HepG2 (cell line): ENCODE results near the gene NR2F1. TPM values are rescaled to one million over a fixed set of nuclear protein-coding genes. Genes with fewer than 3 reads are reported as not detected.
A peak's percentile ranks its signal among the peaks of the same experiment; 100 is the strongest.

ENCODE experiments used
- ATF3 ChIP-seq: sonication (generic); formaldehyde crosslinking; IDR thresholded peaks from 2 replicates; pipeline ENCODE4 v1.4.0; 2020; ENCODE audit warnings: missing genetic modification reagents
- ATF4 ChIP-seq, 2 experiments: fragments of 450-650 bp in 1 of 2; sonication (generic) in 1 of 2; formaldehyde crosslinking; IDR thresholded peaks; 2 replicates each; pipeline versions ENCODE4 v1.5.0 to v1.8.0; 2020 to 2022; ENCODE audit warnings: mild to moderate bottlenecking in 1 of 2, missing genetic modification reagents in 1 of 2
- CEBPB ChIP-seq: IDR thresholded peaks from 2 replicates; pipeline ENCODE4 v1.6.1; 2011; ENCODE audit warnings: low read depth, low read length, improper control_type of control experiment, borderline replicate concordance
- FLYWCH1 ChIP-seq: sonication (generic); formaldehyde crosslinking; IDR thresholded peaks from 2 replicates; pipeline ENCODE4 v1.8.1; 2023; ENCODE audit warnings: mild to moderate bottlenecking, missing genetic modification reagents
- HOXA5 ChIP-seq: sonication (generic); formaldehyde crosslinking; IDR thresholded peaks from 2 replicates; pipeline ENCODE4 v1.4.0; 2020; ENCODE audit warnings: missing genetic modification reagents
- MXD1 ChIP-seq: sonication (generic); formaldehyde crosslinking; IDR thresholded peaks from 2 replicates; pipeline ENCODE4 v1.4.0; 2020; ENCODE audit warnings: mild to moderate bottlenecking, missing genetic modification reagents
- NR2C2 ChIP-seq: sonication (generic); formaldehyde crosslinking; IDR thresholded peaks from 2 replicates; pipeline ENCODE4 v1.4.0; 2020; ENCODE audit warnings: missing genetic modification reagents, mild to moderate bottlenecking, moderate library complexity, borderline replicate concordance
- NR3C1 ChIP-seq: sonication (generic); formaldehyde crosslinking; IDR thresholded peaks from 2 replicates; pipeline ENCODE4 v1.4.0; 2020; ENCODE audit warnings: missing genetic modification reagents
- RAD51 ChIP-seq: fragments of 450-650 bp; IDR thresholded peaks from 2 replicates; pipeline ENCODE4 v1.6.1; 2016; ENCODE audit warnings: borderline replicate concordance
- RBM39 ChIP-seq: fragments of 200-400 bp; formaldehyde crosslinking; IDR thresholded peaks from one replicate; pipeline ENCODE4 v1.6.1; 2018; ENCODE audit warnings: antibody characterized with exemption, mild to moderate bottlenecking, low read depth, low read length; ENCODE audit not compliant: poor library complexity, severe bottlenecking
- RNF2 ChIP-seq: fragments of 450-650 bp; conservative IDR thresholded peaks from 2 replicates; pipeline ENCODE4 v1.6.1; 2016; ENCODE audit warnings: low read depth
- ZBTB10 ChIP-seq: sonication (generic); formaldehyde crosslinking; IDR thresholded peaks from 2 replicates; pipeline ENCODE4 v1.4.0; 2020; ENCODE audit warnings: missing genetic modification reagents, borderline replicate concordance
- ZNF12 ChIP-seq: sonication (generic); formaldehyde crosslinking; IDR thresholded peaks from 2 replicates; pipeline ENCODE4 v1.5.0; 2020; ENCODE audit warnings: missing genetic modification reagents
- ZNF18 ChIP-seq: sonication (generic); formaldehyde crosslinking; IDR thresholded peaks from 2 replicates; pipeline ENCODE4 v1.8.0; 2022; ENCODE audit warnings: mild to moderate bottlenecking, missing genetic modification reagents; ENCODE audit not compliant: insufficient replicate concordance
- ZNF230 ChIP-seq: sonication (generic); formaldehyde crosslinking; IDR thresholded peaks from 2 replicates; pipeline ENCODE4 v1.4.0; 2020; ENCODE audit warnings: mild to moderate bottlenecking, missing genetic modification reagents
- ZNF3 ChIP-seq: IDR thresholded peaks from 2 replicates; pipeline ENCODE4 v1.7.0; 2017; ENCODE audit warnings: inconsistent platforms
- ZNF333 ChIP-seq: sonication (generic); formaldehyde crosslinking; IDR thresholded peaks from 2 replicates; pipeline ENCODE4 v1.4.0; 2020; ENCODE audit warnings: mild to moderate bottlenecking, missing genetic modification reagents, borderline replicate concordance
- ZNF746 ChIP-seq: sonication (generic); formaldehyde crosslinking; IDR thresholded peaks from 2 replicates; pipeline ENCODE4 v1.8.0; 2022; ENCODE audit warnings: mild to moderate bottlenecking, missing genetic modification reagents
- ZNF772 ChIP-seq: sonication (generic); formaldehyde crosslinking; IDR thresholded peaks from 2 replicates; pipeline ENCODE4 v1.5.0; 2020; ENCODE audit warnings: mild to moderate bottlenecking, missing genetic modification reagents
- ZNF83 ChIP-seq: sonication (generic); formaldehyde crosslinking; IDR thresholded peaks from 2 replicates; pipeline ENCODE4 v1.4.0; 2020; ENCODE audit warnings: missing genetic modification reagents, mild to moderate bottlenecking, borderline replicate concordance
- ZUFSP ChIP-seq: sonication (generic); formaldehyde crosslinking; IDR thresholded peaks from 2 replicates; pipeline ENCODE4 v1.9.0; 2021; ENCODE audit warnings: missing genetic modification reagents, mild to moderate bottlenecking, borderline replicate concordance
- polyA plus RNA-seq, 8 experiments: library from polyadenylated mRNA; depleted of rRNA in 3 of 8; stranded (reverse) in 7 of 8; unstranded in 1 of 8; fragments of >200 nt; fragmentation: Illumina TruSeq in 4 of 8; extraction: Trizol in 4 of 8; gene quantifications; 2 replicates each; pipeline versions ENCODE4 v1.2.1 to v1.2.3, GENCODE V29; 2011 to 2016; ENCODE audit warnings: low read depth in 4 of 8, missing spikeins in 1 of 8, mixed read lengths in 1 of 8; ENCODE audit not compliant: insufficient read depth in 1 of 8
- total RNA-seq, 5 experiments: library from RNA; depleted of rRNA; stranded (reverse); fragments of >200 nt; fragmentation: Illumina TruSeq; extraction: Trizol; gene quantifications; 2 replicates each; pipeline ENCODE4 v1.2.3, GENCODE V29; 2016; ENCODE audit warnings: low read depth in 1 of 5

Gene NR2F1
- total and polyA plus RNA-seq, 2 of the 13 experiments (the other 11 are each of a cell fraction or from before 2014, with no cell fraction given) = 17.1 to 59.7 TPM

GRCh38 chr5:93580063-93580926, 2.7 kb upstream of the NR2F1 start (continued):
- TF ChIP-seq ZNF12 (CRISPR knock-in tag) (no peak), NR3C1 (no peak), ZUFSP (CRISPR knock-in tag) (no peak), ZNF83 (CRISPR knock-in tag) (no peak), ZNF230 (CRISPR knock-in tag) (no peak; the same call in 1 of the 2 replicates), RAD51 (no peak), RBM39 (no peak), CEBPB (no peak), ZNF746 (CRISPR knock-in tag) (no peak), ZBTB10 (CRISPR knock-in tag) (no peak), ATF3 (CRISPR knock-in tag) (peak; percentile 26; the same call in 1 of the 2 replicates), NR2C2 (CRISPR knock-in tag) (no peak; the same call in 1 of the 2 replicates), FLYWCH1 (CRISPR knock-in tag) (no peak), ZNF18 (CRISPR knock-in tag) (no peak), MXD1 (CRISPR knock-in tag) (0 out of 2 replicates have a peak, but pooled peaks have one; percentile 50), HOXA5 (CRISPR knock-in tag) (no peak), ZNF3 (CRISPR knock-in tag) (no peak), RNF2 (no peak), ZNF772 (CRISPR knock-in tag) (no peak), ATF4 (CRISPR knock-in tag; IDR thresholded peaks at IDR 0.05) (no peak), ZNF333 (0 out of 2 replicates have a peak, but pooled peaks have one; percentile 59)
